OCI-LY3 (cell line): ENCODE results near the gene GPR137B.
"Not testable (repeated sequence)": the region's sequence is repeated elsewhere in the genome, so short reads cannot be mapped to it uniquely, and the experiment has no call there.

ENCODE experiments used
- H2AFZ ChIP-seq: fragments of 200-600, 300-600 bp; shearing (Covaris generic); 2 replicates; pipeline ENCODE4 v1.6.0; 2014; ENCODE audit warnings: antibody characterized with exemption, low read depth, low read length
- H3K27ac ChIP-seq: fragments of 200-600, 300-600 bp; sonication (generic); 2 replicates; pipeline ENCODE4 v1.5.1; 2014; ENCODE audit warnings: mild to moderate bottlenecking, low read length, moderate library complexity, mixed read lengths
- H3K27me3 ChIP-seq: fragments of 200-600, 300-600 bp; sonication (generic); 2 replicates; pipeline ENCODE4 v1.6.1; 2014; ENCODE audit warnings: low read depth, low read length, mixed read lengths
- H3K36me3 ChIP-seq: fragments of 200-600, 300-600 bp; sonication (generic); replicated peaks from 2 replicates; pipeline ENCODE3; 2014; ENCODE audit warnings: low read depth, low read length, mixed read lengths
- H3K4me1 ChIP-seq: fragments of 300-600, 200-600 bp; sonication (generic); 2 replicates; pipeline ENCODE4 v1.6.1; 2014; ENCODE audit warnings: low read length, mixed read lengths
- H3K4me2 ChIP-seq: fragments of 200-600, 300-600 bp; sonication (generic); 2 replicates; pipeline ENCODE4 v1.6.1; 2014; ENCODE audit warnings: low read length, mixed read lengths
- H3K4me3 ChIP-seq: fragments of 300-600, 200-600 bp; sonication (generic); 2 replicates; pipeline ENCODE4 v1.5.1; 2014; ENCODE audit warnings: antibody characterized with exemption, mild to moderate bottlenecking, low read length, moderate library complexity
- H3K79me2 ChIP-seq: fragments of 300-600, 200-600 bp; shearing (Covaris generic); 2 replicates; pipeline ENCODE4 v1.6.1; 2014; ENCODE audit warnings: mild to moderate bottlenecking, low read length, mixed read lengths
- H3K9ac ChIP-seq: fragments of 300-600, 200-600 bp; shearing (Covaris generic); 2 replicates; pipeline ENCODE4 v1.6.0; 2014; ENCODE audit warnings: mild to moderate bottlenecking, low read length, moderate library complexity
- H3K9me3 ChIP-seq: fragments of 200-600, 300-600 bp; shearing (Covaris generic); 2 replicates; pipeline ENCODE4 v1.6.1; 2014; ENCODE audit warnings: low read length, mixed read lengths; ENCODE audit not compliant: insufficient read depth
- H4K20me1 ChIP-seq: fragments of 200-600, 300-600 bp; sonication (generic); 2 replicates; pipeline ENCODE4 v1.6.1; 2016; ENCODE audit warnings: low read length, mixed read lengths; ENCODE audit not compliant: insufficient read depth
- CTCF ChIP-seq: fragments of 200-600, 300-600 bp; sonication (generic); IDR thresholded peaks from 2 replicates; pipeline ENCODE4 v1.5.1; 2014; ENCODE audit warnings: antibody characterized with exemption, low read length, low read depth
- EZH2phosphoT487 ChIP-seq: fragments of 200-600 bp; shearing (Covaris generic); IDR thresholded peaks from 2 replicates; pipeline ENCODE4 v1.6.1; 2018; ENCODE audit warnings: antibody characterized with exemption, mixed run types, low read depth

GPR137B gene

DNA sequence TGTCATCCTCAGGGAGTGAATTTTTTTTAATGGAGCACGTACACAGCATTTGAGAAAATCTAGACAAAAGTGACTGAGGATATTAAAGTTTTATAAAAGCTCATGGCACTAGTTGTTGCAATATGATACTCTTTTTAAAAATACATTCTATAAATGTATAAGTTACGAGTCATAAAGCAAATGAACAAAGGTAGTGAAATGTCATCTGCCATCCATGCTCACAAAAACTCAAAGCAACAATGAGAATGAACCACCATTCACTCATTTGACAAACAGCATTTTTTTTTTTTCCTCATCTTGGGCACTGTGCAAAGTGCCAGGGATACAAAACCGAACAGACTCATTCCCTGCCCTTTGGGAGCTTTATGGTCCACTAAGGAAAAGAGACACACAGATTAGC lies 38.7 kb downstream of the GPR137B start:
- no peak overlapping the region for H3K27ac ChIP-seq
- H3K4me1 ChIP-seq: no peaks in the 10 kb centered on the region
- no peak overlapping the region for H3K9ac ChIP-seq
- H3K9me3 ChIP-seq: no peaks in the 10 kb centered on the region
- H3K27me3 ChIP-seq: no peaks in the 10 kb centered on the region
- H3K4me3 ChIP-seq: no peak overlapping the region
- no peak overlapping the region for H3K4me2 ChIP-seq
- no peak for TF ChIP-seq CTCF
- TF ChIP-seq EZH2phosphoT487: no peak
- H3K79me2 ChIP-seq: peaks cover 12% of the 10 kb centered on the region
- peaks cover 30% of the 10 kb centered on the region for H4K20me1 ChIP-seq
- H3K36me3 ChIP-seq: peaks cover 72% of the 10 kb centered on the region
- no peak overlapping the region for H2AFZ ChIP-seq

DNA sequence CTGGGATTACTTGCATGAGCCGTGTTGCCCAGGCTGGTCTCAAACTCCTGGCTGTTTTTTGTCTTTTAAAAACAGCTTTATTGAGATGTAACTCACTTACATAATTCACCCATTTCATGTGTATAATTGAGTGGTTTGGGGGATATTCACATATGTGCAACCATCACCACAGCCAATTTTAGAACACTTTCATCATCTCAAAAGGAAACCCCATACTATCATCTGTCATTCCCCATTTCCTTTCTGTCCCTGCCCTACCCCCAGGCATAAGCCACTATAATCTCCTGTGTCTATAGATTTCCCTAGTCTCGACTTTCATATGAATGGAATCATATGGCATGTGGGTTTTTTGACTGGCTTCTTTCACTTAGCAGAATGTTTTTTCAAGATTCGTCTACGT lies 43.3 kb downstream of the GPR137B start:
- Histone ChIP-seq H3K9me3 (no peaks in the 10 kb centered on the region), H3K4me2 (no peak overlapping the region), H2AFZ (no peak overlapping the region), H3K27ac (no peak overlapping the region), H3K9ac (no peak overlapping the region), H3K79me2 (peaks cover 12% of the 10 kb centered on the region), H3K36me3 (peaks cover 40% of the 10 kb centered on the region), H4K20me1 (peaks cover 15% of the 10 kb centered on the region), H3K4me1 (peaks cover 4% of the 10 kb centered on the region; the same call in 1 of the 2 replicates), H3K27me3 (no peaks in the 10 kb centered on the region), H3K4me3 (no peak overlapping the region)
- TF ChIP-seq CTCF (no peak), EZH2phosphoT487 (no peak)

GRCh38 chr1:236186471-236186870 lies 44.1 kb downstream of the GPR137B start:
- Histone ChIP-seq H4K20me1 (peaks cover 15% of the 10 kb centered on the region), H3K36me3 (peaks cover 33% of the 10 kb centered on the region), H3K79me2 (peaks cover 12% of the 10 kb centered on the region)
- H3K4me1 ChIP-seq, H3K4me2 ChIP-seq, H3K9me3 ChIP-seq, H3K27ac ChIP-seq, H3K9ac ChIP-seq, H3K4me3 ChIP-seq, H3K27me3 ChIP-seq, H2AFZ ChIP-seq: not testable (repeated sequence)

DNA sequence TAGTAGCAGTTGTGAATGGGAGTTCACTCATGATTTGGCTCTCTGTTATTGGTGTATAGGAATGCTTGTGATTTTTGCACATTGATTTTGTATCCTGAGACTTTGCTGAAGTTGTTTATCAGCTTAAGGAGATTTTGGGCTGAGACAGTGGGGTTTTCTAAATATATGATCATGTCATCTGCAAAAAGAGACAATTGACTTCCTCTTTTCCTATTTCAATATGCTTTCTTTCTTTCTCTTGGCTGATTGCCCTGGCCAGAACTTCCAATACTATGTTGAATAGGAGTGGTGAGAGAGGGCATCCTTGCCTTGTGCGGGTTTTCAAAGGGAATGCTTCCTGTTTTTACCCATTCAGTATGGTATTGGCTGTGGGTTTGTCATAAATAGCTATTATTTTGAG lies 45.7 kb downstream of the GPR137B start:
- not testable (repeated sequence) for H3K27ac ChIP-seq, H3K9ac ChIP-seq, H3K9me3 ChIP-seq, H3K4me3 ChIP-seq, H3K4me2 ChIP-seq, H3K27me3 ChIP-seq, H2AFZ ChIP-seq, H3K4me1 ChIP-seq
- Histone ChIP-seq H3K36me3 (peaks cover 30% of the 10 kb centered on the region), H3K79me2 (peaks cover 12% of the 10 kb centered on the region), H4K20me1 (peaks cover 15% of the 10 kb centered on the region)

GRCh38 chr1:236193184-236193583 lies 50.8 kb downstream of the GPR137B start:
- Histone ChIP-seq H3K27me3 (no peaks in the 10 kb centered on the region), H3K79me2 (peaks cover 27% of the 10 kb centered on the region), H2AFZ (no peak overlapping the region), H3K9me3 (no peaks in the 10 kb centered on the region), H4K20me1 (peaks cover 7% of the 10 kb centered on the region), H3K4me3 (no peak overlapping the region), H3K4me1 (peaks cover under 1% of the 10 kb centered on the region; the same call in 1 of the 2 replicates), H3K9ac (no peak overlapping the region), H3K27ac (no peak overlapping the region), H3K36me3 (peaks cover 47% of the 10 kb centered on the region), H3K4me2 (no peak overlapping the region)
- TF ChIP-seq CTCF (no peak), EZH2phosphoT487 (no peak)
